T-helper 17 cell (primary cell): ENCODE data around the gene SYMPK. TPM values are rescaled to one million over a fixed set of nuclear protein-coding genes. Genes with fewer than 3 reads are reported as not detected.

ENCODE experiments used
- ATAC-seq: fragments of 150-1000 bp; cut with Tn5 transposase; 2 replicates; pipeline ENCODE4 v1.10.0; 2021; ENCODE audit warnings: mild to moderate bottlenecking, moderate library complexity
- DNase-seq, 3 donors: peaks; one replicate each; pipeline versions ENCODE4 v3.0.0 to v3.0.0-alpha.2; 2020 to 2021
- H3K9me3 ChIP-seq: one replicate; pipeline ENCODE4 v1.7.0; 2013; ENCODE audit warnings: low read length, mild to moderate bottlenecking; ENCODE audit not compliant: control insufficient read depth, poor library complexity, severe bottlenecking
- H3K27ac Mint-ChIP-seq: one replicate; pipeline ENCODE4 v1.8.0; 2022; ENCODE audit warnings: mild to moderate bottlenecking, moderate library complexity, mixed read lengths
- H3K27me3 Mint-ChIP-seq: one replicate; pipeline ENCODE4 v1.8.0; 2022; ENCODE audit warnings: mixed read lengths
- H3K36me3 Mint-ChIP-seq: one replicate; pipeline ENCODE4 v1.8.0; 2022; ENCODE audit warnings: low read depth, mixed read lengths
- H3K4me1 Mint-ChIP-seq: one replicate; pipeline ENCODE4 v1.8.0; 2022; ENCODE audit warnings: mild to moderate bottlenecking, mixed read lengths
- H3K4me3 Mint-ChIP-seq: one replicate; pipeline ENCODE4 v1.8.0; 2022; ENCODE audit warnings: mild to moderate bottlenecking, moderate library complexity, mixed read lengths
- total RNA-seq, 4 donors: library from RNA in 2 of 4; stranded (reverse) in 2 of 4; gene quantifications; one replicate each; pipeline ENCODE4 v1.2.3 and lab custom pipeline; 2022 to 2026

The SYMPK gene
- total RNA-seq, 2 donors from 2014 or later: 75.5 to 81.6 TPM

DNA sequence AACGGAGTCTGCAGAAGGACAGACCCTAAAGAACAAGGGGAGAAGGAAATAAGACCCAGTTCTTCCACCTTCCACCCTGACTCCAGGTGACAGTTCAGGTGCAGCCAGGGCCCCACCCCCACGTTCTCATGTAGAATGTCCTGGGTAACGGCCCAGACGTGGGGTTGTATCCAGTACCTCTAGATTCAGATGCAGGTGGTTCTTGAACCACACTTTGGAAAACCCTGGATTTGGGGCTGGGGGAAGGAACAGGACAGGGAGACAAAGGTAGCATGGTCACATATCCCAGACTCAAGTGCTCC, 82.8 kb downstream of the SYMPK start:
- DNase-seq (no peak), ATAC-seq (no peak)
- peaks cover 4% of the 10 kb centered on the region for H3K36me3 Mint-ChIP-seq
- H3K9me3 ChIP-seq: no peaks in the 10 kb centered on the region
- H3K27ac Mint-ChIP-seq: no peak overlapping the region
- H3K4me1 Mint-ChIP-seq: peaks cover 17% of the 10 kb centered on the region
- no peak overlapping the region for H3K4me3 Mint-ChIP-seq
- H3K27me3 Mint-ChIP-seq: peaks cover 23% of the 10 kb centered on the region

DNA sequence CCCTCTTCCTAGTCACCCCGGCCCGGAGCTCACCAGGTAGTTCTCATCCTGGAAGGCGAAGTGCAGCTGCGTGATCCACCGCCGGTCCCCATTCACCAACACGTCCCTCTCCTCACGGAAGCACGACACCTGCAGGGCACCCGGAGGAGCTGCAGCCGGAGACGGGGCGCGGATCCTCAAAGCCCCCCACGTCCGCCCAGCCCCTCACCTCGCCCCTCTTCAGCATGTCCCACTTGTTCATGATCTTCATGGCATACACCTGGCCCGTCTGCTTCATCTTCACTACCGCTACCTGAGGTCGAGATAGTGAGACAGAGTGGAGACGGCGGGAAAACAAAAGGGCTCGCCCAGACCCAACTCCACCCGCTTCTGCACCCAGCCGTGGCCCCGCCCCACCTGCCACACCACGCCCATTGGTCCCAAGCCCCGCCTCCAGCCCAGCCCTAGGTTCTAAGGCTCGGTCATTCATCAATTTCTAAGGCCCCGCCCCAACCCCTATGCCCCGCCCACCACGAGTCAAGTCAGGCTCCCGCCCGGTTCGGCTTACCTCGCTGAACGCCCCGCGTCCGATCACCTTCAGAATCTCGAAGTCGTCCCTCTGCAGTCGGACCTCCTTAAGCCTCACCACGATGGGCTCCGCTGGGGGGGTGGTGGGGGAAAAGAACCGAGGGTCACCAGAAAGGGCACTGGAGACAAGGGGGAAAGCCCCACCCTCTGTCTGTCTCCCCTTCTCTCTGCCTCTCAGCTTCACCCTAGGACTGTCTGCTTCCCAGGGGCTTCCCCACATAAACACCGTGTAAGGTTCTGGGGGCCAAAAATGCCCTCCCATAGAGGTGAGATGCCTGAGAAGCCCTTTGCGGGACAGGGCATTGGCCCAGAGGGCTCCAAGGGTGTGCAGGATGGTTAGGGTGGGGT, 83.5 kb downstream of the SYMPK start:
- Mint-ChIP-seq H3K27me3 (peaks cover 23% of the 10 kb centered on the region), H3K4me3 (peak overlapping the region; percentile 91), H3K27ac (no peak overlapping the region), H3K4me1 (peaks cover 17% of the 10 kb centered on the region), H3K36me3 (peaks cover 4% of the 10 kb centered on the region)
- no peaks in the 10 kb centered on the region for H3K9me3 ChIP-seq
- DNase-seq (peak; percentile 70 to 78 (median 74)), ATAC-seq (peak; percentile 96)

DNA sequence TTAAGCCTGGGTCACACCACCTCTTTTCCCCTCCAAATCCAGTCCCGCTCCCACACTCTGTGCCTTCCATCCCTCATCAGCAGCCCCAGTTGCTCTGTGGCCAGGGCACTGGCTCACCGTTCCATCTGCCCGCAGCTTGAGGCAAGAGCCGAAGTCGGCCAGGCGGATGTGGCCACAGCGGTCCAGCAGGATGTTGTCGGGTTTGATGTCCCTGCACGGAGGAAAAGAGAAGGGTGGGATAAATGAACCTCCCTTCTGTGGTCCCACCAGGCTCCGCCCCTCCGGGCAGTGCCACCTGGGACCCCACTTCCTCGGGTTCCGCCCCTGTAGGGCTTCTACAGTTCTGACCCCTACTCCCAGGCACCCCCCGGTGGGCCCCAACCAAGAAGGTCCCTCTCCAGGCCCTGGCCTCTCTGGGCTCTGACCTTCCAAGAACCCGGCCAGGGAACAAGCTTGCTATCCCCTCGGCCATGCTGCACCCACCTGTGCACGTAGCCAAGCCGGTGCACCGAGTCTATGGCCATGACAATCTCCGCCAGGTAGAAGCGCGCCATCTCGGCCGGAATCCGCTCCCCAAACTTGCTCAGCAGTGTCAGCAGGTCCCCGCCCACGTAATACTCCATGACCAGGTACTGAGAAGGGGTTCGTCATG, 84.8 kb downstream of the SYMPK start:
- DNase-seq (no peak), ATAC-seq (no peak)
- Mint-ChIP-seq H3K36me3 (peaks cover 4% of the 10 kb centered on the region), H3K27me3 (peaks cover 23% of the 10 kb centered on the region), H3K4me1 (peaks cover 17% of the 10 kb centered on the region), H3K4me3 (peak overlapping the region; percentile 60), H3K27ac (no peak overlapping the region)
- H3K9me3 ChIP-seq: no peaks in the 10 kb centered on the region

DNA sequence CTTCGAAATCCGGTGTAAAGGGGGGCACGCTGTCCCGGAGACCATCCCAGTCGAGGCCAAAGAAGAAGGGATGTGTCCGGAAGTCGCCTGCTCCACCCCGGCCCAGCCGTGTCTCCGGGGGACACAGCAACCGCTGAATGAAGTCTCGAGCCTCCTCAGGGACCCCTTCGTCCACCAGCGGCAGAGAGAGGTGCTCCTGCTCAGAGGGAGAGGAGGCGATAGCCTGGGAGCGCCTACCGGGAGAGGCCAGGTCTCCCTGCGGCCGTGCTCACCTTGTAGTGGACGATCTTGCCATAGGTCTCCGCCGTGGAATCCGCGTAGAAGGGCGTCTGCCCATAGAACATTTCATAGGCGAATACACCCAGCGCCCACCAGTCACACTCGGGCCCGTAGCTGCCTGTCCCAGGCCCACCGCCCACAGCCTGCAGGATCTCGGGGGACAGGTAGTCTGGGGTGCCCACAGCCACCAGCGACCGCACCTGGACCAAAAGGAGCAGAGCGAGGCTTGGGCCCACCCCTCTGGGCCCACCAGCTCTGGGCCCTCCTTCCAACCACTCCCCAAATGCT, 85.5 kb downstream of the SYMPK start:
- no peak for ATAC-seq
- no peaks in the 10 kb centered on the region for H3K9me3 ChIP-seq

DNA sequence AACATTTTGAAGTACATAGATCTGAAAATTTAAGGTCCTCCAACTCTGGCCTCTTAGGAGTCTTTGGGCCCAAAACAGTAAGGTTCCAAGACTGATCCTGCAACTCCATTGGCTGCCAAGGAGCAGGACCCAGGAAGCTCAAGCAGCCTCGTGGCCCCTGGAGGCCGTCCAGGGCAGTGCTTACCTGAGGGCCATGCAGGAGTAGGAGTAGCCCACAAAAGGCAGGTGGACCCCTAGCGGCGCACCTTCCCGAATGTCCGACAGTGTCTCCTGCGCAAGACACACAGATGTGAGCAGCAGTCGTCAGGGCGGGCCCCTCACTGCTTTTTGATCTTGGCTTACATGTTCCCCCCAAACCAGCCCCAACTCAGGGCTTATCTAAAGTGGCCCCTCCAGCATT, 88.2 kb downstream of the SYMPK start:
- DNase-seq: no peak
- Mint-ChIP-seq H3K4me1 (peaks cover 18% of the 10 kb centered on the region), H3K4me3 (no peak overlapping the region), H3K36me3 (peaks cover 2% of the 10 kb centered on the region), H3K27ac (no peak overlapping the region), H3K27me3 (peaks cover 14% of the 10 kb centered on the region)
- no peaks in the 10 kb centered on the region for H3K9me3 ChIP-seq
- no peak for ATAC-seq

More for the DNA sequence above, 85.5 kb downstream of the SYMPK start:
- H3K36me3 Mint-ChIP-seq: peaks cover 4% of the 10 kb centered on the region
- peaks cover 17% of the 10 kb centered on the region for H3K4me1 Mint-ChIP-seq
- DNase-seq: no peak
- no peak overlapping the region for H3K27ac Mint-ChIP-seq
- no peak overlapping the region for H3K4me3 Mint-ChIP-seq
- H3K27me3 Mint-ChIP-seq: peaks cover 23% of the 10 kb centered on the region

DNA sequence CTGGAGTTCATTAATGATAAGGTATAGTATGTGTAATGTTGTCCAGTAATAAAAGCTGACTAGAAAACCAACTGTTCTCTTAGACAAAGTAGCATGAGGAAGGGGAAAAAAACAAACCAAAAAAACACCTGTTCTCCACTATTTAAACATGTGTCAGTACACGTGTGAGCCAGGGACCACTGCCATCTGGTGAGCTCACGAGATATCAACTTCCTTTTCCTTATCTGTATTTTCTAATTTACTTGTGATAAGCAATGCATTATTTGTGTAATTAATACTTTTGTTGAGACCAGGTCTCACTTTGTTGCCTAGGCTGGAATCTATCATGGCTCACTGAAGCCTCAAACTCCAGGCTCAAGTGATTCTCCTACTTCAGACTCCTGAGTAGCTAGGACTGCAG, 89.6 kb downstream of the SYMPK start:
- H3K4me1 Mint-ChIP-seq: peaks cover 17% of the 10 kb centered on the region
- H3K27ac Mint-ChIP-seq: no peak overlapping the region
- H3K27me3 Mint-ChIP-seq: no peaks in the 10 kb centered on the region
- H3K36me3 Mint-ChIP-seq: no peaks in the 10 kb centered on the region
- no peak overlapping the region for H3K4me3 Mint-ChIP-seq
- ATAC-seq: no peak
- DNase-seq: no peak
- H3K9me3 ChIP-seq: no peaks in the 10 kb centered on the region

DNA sequence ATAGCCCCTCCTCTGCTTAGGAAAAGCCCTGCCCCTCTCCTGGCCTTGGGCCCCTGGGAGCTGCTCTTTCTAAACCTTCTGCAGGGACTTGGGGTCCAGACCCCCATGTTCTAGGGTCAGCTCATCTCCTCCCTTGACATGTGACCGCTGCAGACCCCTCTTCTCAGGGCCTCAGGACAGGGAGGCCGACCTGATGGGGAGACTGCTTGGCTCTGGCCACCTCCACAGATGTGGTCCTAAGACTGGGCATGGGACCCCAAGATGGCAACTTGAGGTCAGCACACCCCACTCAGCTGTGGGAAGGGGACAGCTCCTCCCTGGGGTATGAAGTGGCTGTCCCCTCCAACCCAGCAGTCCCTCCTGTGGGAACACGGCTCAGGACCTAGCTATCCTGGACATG, 90.0 kb downstream of the SYMPK start:
- H3K27me3 Mint-ChIP-seq: no peaks in the 10 kb centered on the region
- H3K36me3 Mint-ChIP-seq: no peaks in the 10 kb centered on the region
- no peak overlapping the region for H3K4me3 Mint-ChIP-seq
- H3K27ac Mint-ChIP-seq: no peak overlapping the region
- DNase-seq (no peak), ATAC-seq (no peak)
- H3K9me3 ChIP-seq: no peaks in the 10 kb centered on the region
- H3K4me1 Mint-ChIP-seq: peaks cover 17% of the 10 kb centered on the region

DNA sequence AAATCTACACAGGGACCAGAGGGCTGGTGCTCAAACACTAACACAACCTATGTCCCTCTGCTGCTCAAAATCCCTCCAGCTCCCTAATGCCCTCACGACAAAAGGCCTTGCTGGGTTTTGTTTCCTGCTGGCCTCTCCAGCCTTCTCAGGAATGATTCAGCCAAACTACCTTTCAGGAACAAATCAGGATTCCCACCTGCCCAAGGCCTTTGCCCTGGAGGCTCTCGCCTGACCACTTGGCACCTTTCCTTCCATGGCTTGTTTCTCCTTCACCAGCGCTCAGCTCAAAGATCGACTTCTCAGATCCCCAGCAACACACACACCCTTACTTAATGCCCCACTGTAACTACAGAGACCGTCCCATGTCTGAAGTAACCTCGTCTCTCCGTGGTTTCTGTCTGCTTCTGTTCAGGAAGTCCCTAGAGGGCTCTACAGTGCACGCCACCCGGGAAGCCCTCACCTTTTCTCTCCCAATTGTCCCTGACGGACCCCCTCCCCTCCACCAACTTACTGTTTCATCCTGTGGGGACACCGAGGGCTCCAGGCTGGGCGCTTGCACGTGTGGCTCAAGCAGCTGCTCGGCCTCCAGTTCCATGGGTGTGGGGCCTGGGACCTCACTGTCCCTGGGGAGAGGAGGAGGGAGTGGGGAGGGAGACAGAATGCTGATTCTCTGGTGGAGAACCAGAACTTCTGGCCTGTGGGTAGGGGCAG, 90.7 kb downstream of the SYMPK start:
- no peaks in the 10 kb centered on the region for H3K36me3 Mint-ChIP-seq
- DNase-seq (no peak), ATAC-seq (no peak)
- H3K9me3 ChIP-seq: no peaks in the 10 kb centered on the region
- H3K27me3 Mint-ChIP-seq: no peaks in the 10 kb centered on the region
- peaks cover 17% of the 10 kb centered on the region for H3K4me1 Mint-ChIP-seq
- no peak overlapping the region for H3K27ac Mint-ChIP-seq
- H3K4me3 Mint-ChIP-seq: no peak overlapping the region

DNA sequence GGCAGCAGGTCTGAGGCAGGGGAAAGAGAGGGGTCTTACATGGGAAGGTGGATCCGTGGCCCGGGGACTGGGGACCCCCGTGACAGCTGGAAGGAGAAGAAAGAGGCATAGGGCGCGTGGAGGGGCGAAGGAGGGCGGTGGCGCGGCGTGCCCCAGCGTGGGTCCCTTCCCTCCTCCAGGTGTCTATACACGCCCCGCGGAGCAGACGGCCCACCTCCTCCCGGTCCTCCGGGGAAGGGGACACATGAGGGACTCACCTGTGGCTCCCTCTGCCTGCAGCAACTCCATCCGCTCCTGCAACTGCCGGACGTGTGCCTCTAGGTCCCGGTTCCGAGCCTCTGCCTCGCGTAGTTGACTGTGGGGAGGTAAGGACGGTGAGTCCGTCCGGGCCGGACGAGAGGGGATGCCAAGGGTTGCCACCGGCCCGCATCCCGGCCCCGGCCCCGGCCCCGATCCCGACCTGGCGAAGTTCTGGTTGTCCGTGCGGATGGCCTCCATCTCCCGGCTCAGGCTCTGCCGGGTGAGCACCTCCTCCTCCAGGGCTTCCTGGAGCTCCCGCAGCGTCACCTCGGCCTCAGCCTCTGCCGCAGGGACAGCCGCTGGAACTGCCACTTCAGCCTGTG, 91.5 kb downstream of the SYMPK start:
- Mint-ChIP-seq H3K4me3 (peak overlapping the region; percentile 58), H3K27me3 (no peaks in the 10 kb centered on the region), H3K27ac (no peak overlapping the region), H3K4me1 (peaks cover 17% of the 10 kb centered on the region), H3K36me3 (no peaks in the 10 kb centered on the region)
- ATAC-seq (no peak), DNase-seq (no peak)
- no peaks in the 10 kb centered on the region for H3K9me3 ChIP-seq

DNA sequence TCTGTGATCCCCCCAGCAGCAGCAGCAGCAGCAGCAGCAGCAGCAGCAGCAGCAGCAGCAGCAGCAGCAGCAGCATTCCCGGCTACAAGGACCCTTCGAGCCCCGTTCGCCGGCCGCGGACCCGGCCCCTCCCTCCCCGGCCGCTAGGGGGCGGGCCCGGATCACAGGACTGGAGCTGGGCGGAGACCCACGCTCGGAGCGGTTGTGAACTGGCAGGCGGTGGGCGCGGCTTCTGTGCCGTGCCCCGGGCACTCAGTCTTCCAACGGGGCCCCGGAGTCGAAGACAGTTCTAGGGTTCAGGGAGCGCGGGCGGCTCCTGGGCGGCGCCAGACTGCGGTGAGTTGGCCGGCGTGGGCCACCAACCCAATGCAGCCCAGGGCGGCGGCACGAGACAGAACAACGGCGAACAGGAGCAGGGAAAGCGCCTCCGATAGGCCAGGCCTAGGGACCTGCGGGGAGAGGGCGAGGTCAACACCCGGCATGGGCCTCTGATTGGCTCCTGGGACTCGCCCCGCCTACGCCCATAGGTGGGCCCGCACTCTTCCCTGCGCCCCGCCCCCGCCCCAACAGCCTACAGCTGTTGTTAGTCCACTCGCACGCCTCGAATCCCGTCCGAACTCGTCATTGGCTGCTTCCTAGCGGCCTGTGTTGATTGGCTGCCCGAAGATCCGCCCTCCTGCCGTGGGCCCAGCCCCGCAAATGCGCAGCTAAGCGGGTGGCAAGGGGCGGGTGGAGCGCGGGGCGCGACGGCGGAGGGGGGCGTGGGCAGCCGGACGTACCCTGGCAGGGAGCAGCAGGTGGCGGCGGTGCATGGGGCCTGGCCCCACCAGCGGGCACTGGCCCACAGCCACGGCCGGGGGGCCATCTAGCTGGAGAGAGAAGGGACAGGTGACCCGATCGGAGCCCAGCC, 92.5 kb downstream of the SYMPK start:
- Mint-ChIP-seq H3K4me3 (peak overlapping the region; percentile 90), H3K36me3 (no peaks in the 10 kb centered on the region), H3K27me3 (no peaks in the 10 kb centered on the region), H3K27ac (no peak overlapping the region), H3K4me1 (peaks cover 20% of the 10 kb centered on the region)
- DNase-seq: peak; percentile 86 to 93 (median 92)
- no peaks in the 10 kb centered on the region for H3K9me3 ChIP-seq
- peak; percentile 78 for ATAC-seq

DNA sequence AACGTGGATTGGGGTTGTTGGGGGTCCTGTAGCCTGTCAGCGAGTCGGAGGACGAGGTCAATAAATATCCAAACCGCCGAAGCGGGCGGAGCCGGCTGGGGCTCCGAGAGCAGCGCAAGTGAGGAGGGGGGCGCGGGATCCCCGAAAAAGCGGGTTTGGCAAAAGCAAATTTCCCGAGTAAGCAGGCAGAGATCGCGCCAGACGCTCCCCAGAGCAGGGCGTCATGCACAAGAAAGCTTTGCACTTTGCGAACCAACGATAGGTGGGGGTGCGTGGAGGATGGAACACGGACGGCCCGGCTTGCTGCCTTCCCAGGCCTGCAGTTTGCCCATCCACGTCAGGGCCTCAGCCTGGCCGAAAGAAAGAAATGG, 93.1 kb downstream of the SYMPK start:
- Mint-ChIP-seq H3K4me1 (peaks cover 20% of the 10 kb centered on the region), H3K4me3 (peak overlapping the region; percentile 90), H3K27ac (peak overlapping the region; percentile 82), H3K27me3 (peaks cover 3% of the 10 kb centered on the region), H3K36me3 (no peaks in the 10 kb centered on the region)
- peak; percentile 38 to 54 (median 45) for DNase-seq
- peak; percentile 59 for ATAC-seq
- H3K9me3 ChIP-seq: no peaks in the 10 kb centered on the region
